ENCODE measurements around the gene PRR14.
"Not testable (repeated sequence)": the region's sequence is repeated elsewhere in the genome, so short reads cannot be mapped to it uniquely, and the experiment has no call there.

PRR14 gene

DNA sequence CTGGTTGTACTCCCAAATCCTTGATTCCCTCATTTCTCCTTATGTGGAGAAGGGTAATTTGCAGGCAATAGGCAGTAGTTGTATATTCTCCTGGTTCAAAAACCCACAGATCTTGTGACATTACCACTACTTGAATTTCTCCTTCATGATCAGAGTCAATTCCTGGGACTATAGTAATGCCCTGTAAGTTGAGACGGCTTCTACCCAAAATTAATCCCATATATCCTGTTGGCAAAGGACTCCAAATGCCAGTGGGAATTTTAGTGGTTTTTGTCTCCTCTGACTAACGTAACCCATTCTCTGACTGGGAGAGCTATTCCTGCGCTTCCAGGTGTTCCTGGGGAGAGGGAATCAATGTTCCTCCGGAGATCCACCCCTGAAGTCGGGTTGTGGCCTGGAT, 29.0 kb upstream of the PRR14 start:
- Mint-ChIP-seq H3K36me3 (ENCODE audit: low read depth) (no peaks in the 10 kb centered on the region), H3K4me3 (no peak overlapping the region), H3K27ac (no peak overlapping the region), H3K9me3 (no peaks in the 10 kb centered on the region), H3K27me3 (no peaks in the 10 kb centered on the region), H3K4me1 (ENCODE audit: low read depth) (no peaks in the 10 kb centered on the region)

DNA sequence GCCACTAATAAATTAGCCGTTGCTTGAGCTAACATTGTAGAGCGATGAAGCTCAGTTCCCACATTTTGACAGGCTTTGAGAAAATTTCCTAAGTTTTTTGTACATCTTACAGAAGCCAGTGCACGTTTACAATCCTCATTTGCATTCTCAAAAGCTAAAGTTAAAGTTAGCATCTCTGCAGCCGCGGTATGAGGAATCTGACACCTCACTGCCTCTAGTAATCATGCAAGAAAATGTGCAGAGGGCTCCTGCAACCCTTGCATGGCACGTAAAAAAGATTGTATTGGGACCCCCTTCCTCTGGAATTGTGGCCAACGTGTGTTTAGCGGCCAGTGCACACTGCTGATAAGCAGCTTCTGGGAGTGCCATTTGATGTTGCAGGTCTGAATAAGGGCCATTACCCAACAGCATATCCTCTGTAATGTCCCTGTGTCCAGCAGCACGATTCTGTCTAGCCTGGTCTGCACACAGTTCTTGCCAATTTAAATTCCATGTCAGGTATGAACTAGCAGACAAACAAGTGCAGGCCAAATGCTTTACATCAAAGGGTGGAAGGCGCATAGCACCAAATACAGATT, 28.2 kb upstream of the PRR14 start:
- Mint-ChIP-seq H3K9me3 (no peaks in the 10 kb centered on the region), H3K27me3 (no peaks in the 10 kb centered on the region), H3K36me3 (ENCODE audit: low read depth) (no peaks in the 10 kb centered on the region), H3K4me1 (ENCODE audit: low read depth) (no peaks in the 10 kb centered on the region), H3K27ac (no peak overlapping the region), H3K4me3 (no peak overlapping the region)

DNA sequence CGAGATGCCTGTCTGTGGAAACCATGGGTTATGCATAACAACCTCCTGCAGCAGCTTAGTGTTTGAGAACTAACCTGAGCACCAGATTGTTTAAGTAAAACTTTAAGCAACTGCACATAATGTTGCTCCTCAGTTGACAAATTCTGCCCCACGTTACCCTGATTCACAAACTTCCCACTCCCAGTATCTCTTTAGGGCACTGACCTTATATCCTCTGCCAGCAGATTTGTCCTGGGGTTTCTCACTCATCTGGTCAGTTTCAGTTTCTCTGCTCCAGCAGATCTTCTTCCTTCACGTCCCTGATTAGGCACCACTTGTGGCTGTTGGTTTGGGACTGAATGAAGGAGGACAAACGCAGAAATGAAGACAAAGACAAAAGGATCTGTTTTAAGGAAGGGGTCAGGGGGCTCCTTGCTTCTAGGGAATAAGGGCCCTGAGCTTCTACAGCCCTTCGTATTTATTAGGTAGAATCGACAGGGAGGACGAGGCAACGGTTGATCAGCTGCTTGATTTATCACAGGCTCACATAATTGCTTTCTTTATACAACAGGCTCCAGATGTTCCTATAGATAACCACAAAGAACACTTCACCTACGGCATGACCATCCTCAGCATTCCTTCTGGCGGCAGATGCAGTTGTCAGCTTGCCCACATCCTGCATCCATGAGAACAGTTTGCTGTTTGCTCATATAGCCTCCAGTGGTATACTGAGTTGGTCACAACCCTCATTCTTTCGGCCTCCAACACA, 27.1 kb upstream of the PRR14 start:
- H3K4me3 Mint-ChIP-seq = no peak overlapping the region
- peaks cover 3% of the 10 kb centered on the region for H3K4me1 Mint-ChIP-seq (ENCODE audit: low read depth)
- H3K27me3 Mint-ChIP-seq = no peaks in the 10 kb centered on the region
- no peak overlapping the region for H3K27ac Mint-ChIP-seq
- H3K36me3 Mint-ChIP-seq (ENCODE audit: low read depth) = no peaks in the 10 kb centered on the region
- no peaks in the 10 kb centered on the region for H3K9me3 Mint-ChIP-seq

DNA sequence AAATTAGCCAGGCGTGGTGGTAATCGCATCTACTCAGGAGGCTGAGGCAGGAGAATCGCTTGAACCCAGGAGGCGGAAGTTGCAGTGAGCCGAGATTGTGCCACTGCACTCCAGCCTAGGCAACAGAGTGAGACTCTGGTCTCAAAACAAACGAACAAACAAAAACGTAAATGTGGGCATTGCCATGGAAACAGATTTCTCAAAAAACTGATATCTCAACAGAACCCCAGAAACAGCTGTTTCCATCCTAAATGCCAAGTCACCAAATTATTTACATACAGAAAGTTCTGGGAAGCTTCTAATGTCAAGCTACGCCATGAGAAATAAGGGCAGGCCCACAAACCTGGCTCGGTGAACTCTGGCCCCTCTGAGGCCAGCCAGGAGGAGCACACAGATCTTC, 24.5 kb upstream of the PRR14 start:
- Mint-ChIP-seq H3K27me3 (no peaks in the 10 kb centered on the region), H3K27ac (no peak overlapping the region), H3K36me3 (ENCODE audit: low read depth) (no peaks in the 10 kb centered on the region), H3K4me1 (ENCODE audit: low read depth) (peaks cover 6% of the 10 kb centered on the region), H3K4me3 (no peak overlapping the region), H3K9me3 (no peaks in the 10 kb centered on the region)

DNA sequence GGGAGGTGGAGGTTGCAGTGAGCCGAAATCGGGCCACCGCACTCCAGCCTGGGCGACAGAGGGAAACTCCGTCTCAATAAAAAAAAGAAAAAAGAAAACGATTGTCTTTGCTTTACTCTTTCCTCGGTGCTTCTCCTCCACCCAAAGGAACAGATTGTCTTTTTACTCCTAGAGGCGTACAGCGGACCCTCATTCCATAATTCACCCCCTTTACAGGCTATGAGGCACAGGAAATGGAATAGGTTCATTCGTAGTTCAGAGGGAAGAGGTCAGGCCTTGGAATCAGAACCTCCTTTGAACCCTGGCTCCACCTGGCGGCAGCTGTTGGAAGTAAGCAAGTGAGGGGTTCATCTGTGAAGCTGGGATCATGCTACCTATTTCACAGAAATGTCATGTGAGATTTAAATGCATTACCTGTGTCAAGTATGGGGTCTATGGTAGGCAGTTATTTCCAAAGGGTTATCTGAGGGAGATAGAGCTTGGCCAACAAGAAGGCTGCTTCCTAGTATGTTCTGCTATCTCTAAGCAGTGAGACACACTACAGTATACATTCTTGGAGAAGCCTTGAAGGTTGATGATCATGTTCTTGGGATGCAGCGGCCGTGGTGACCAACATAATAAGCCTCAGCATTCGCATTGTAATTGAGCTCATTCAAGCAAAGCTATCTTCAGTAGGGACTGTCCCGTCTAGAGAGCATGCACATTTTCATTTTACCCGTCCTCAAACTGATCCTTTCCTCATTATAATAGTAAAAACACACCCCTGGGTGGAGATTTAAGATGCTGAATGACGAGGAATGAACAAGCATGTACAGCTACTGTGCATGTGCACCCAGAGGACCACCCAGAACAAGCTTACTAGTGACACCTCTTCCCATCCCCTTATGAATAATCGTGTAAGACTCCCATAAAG, 21.9 kb upstream of the PRR14 start:
- Mint-ChIP-seq H3K4me3 (peak overlapping the region; percentile 76), H3K27ac (peak overlapping the region; percentile 78), H3K27me3 (no peaks in the 10 kb centered on the region), H3K9me3 (no peaks in the 10 kb centered on the region), H3K4me1 (ENCODE audit: low read depth) (peaks cover 7% of the 10 kb centered on the region), H3K36me3 (ENCODE audit: low read depth) (no peaks in the 10 kb centered on the region)

DNA sequence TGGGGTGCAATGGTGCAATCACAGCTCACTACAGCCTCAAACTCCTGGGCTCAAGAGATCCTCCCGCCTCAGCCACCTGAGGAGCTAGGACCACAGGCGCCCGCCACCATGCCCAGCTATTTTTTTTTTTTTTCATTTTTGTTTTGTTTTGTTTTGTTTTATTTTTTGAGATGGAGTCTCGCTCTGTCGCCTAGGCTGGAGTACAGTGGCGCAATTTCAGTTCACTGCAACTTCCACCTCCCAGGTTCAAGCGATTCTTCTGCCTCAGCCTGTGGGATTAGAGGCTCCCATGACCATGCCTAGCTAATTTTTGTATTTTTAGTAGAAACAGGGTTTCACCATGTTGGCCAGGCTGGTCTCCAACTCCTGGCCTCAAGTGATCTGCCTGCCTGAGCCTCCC, 18.3 kb upstream of the PRR14 start:
- peaks cover 28% of the 10 kb centered on the region for H3K4me1 Mint-ChIP-seq (ENCODE audit: low read depth)
- not testable (repeated sequence) for H3K27me3 Mint-ChIP-seq; H3K4me3 Mint-ChIP-seq; H3K36me3 Mint-ChIP-seq (ENCODE audit: low read depth); H3K9me3 Mint-ChIP-seq; H3K27ac Mint-ChIP-seq

DNA sequence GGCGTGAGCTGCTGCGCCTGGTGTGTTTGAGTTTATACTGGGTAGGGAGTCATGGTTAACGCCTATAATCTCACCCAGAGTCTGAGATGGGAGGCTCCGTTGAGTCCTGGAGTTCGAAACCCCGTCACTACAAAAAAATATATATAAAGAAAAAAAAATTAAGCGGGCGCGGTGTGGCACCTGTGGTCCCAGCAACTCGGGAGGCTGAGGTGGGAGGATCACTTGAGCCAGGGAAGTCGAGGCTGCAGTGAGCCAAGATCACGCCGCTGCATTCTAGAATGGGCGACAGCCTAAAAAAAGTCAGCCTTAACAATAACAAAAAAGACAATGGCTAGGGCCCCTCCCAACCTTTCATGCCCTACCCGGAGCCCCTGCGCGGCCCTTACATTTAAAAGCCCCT, 17.2 kb upstream of the PRR14 start:
- peaks cover 27% of the 10 kb centered on the region for H3K4me1 Mint-ChIP-seq (ENCODE audit: low read depth)
- H3K27me3 Mint-ChIP-seq = no peaks in the 10 kb centered on the region
- H3K9me3 Mint-ChIP-seq = no peaks in the 10 kb centered on the region
- peak overlapping the region; percentile 92 for H3K4me3 Mint-ChIP-seq
- H3K27ac Mint-ChIP-seq = peak overlapping the region; percentile 98
- peaks cover 5% of the 10 kb centered on the region for H3K36me3 Mint-ChIP-seq (ENCODE audit: low read depth)

DNA sequence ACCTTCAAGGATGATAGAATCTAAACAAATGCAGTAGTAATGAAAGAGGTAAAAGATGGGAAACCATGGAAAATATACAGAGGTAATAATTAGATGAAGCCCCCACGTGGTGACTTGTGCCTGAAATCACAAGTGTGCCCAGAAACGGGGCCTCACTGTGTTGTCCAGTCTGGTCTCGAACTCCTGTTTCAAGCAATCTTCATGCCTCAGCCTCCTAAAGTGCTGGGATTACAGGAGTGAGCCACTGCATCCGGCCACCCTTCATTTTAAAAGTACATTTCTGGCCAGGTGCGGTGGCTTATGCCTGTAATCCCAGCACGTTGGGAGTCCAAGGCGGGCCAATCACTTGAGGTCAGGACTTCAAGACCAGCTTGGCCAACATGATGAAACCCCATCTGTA, 14.2 kb upstream of the PRR14 start:
- Mint-ChIP-seq H3K27me3 (no peaks in the 10 kb centered on the region), H3K4me1 (ENCODE audit: low read depth) (peaks cover 22% of the 10 kb centered on the region), H3K36me3 (ENCODE audit: low read depth) (peaks cover 5% of the 10 kb centered on the region), H3K4me3 (peak overlapping the region; percentile 37), H3K27ac (no peak overlapping the region), H3K9me3 (no peaks in the 10 kb centered on the region)

DNA sequence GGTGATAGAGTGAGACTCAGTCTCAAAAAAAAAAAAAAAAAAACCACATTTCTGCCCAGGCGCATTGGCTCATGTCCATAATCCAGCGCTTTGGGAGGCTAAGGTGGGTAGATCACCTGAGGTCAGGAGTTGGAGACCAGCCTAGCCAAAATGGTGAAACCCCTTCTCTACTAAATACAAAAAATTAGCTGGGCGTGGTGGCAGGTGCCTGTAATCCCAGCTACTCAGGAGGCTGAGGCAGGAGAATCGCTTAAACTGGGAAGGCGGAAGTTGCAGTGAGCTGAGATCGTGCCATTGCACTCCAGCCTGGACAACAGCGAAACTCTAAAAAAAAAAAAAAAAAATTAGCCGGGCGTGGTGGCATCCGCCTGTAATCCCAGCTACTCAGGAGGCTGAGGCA, 13.6 kb upstream of the PRR14 start:
- H3K9me3 Mint-ChIP-seq; H3K4me3 Mint-ChIP-seq; H3K27ac Mint-ChIP-seq; H3K36me3 Mint-ChIP-seq (ENCODE audit: low read depth); H3K27me3 Mint-ChIP-seq: not testable (repeated sequence)
- H3K4me1 Mint-ChIP-seq (ENCODE audit: low read depth) = peaks cover 22% of the 10 kb centered on the region

DNA sequence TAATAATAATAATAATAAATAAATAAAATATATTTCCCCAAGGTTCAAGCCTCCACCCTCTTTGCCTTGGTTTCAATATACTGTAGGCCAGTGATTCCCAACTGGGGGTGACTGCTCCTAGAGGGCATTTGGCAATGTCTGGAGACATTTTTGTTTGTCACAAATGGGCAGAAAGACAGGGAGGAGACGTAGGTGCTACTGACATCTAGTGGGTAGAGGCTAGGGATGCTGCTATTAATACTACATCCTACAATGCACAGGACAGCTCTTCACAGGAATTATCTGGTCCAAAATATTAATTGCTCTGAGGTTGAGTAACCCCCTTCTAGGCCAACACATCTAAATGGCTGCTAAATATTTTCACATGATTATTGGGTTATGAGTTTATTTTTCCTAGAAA, 12.8 kb upstream of the PRR14 start:
- H3K4me1 Mint-ChIP-seq (ENCODE audit: low read depth) = peaks cover 22% of the 10 kb centered on the region
- H3K4me3 Mint-ChIP-seq = no peak overlapping the region
- H3K9me3 Mint-ChIP-seq = no peaks in the 10 kb centered on the region
- H3K27ac Mint-ChIP-seq = no peak overlapping the region
- H3K27me3 Mint-ChIP-seq = no peaks in the 10 kb centered on the region
- peaks cover 5% of the 10 kb centered on the region for H3K36me3 Mint-ChIP-seq (ENCODE audit: low read depth)

DNA sequence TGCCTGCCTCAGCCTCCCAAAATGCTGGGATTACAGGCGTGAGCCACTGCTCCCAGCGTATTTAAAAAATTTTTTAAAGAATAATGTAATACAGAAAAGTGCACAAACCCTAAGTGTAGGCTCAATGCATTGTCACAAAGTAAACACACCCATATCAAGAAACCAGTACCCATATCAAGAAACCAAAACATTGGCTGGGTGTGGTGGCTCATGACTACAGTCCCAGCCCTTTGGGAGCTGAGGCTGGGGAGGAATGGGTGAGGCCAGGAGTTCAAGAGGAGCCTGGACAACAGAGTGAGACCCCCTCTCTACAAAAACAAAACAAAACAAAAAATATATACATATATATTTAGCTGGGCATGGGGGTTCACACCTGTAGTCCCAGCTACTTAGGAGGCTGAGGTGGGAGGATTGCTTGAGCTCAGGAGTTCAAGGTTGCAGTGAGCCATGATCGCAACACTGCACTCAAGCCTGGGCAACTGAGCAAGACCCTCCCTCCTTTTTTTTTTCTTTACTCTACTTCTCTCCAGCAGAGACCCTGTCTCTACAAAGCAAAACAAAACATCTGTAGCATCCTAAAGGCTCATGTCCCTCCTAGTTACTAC, 9.3 kb upstream of the PRR14 start:
- Mint-ChIP-seq H3K4me3 (no peak overlapping the region), H3K4me1 (ENCODE audit: low read depth) (no peaks in the 10 kb centered on the region), H3K27me3 (no peaks in the 10 kb centered on the region), H3K9me3 (no peaks in the 10 kb centered on the region), H3K27ac (no peak overlapping the region), H3K36me3 (ENCODE audit: low read depth) (no peaks in the 10 kb centered on the region)

DNA sequence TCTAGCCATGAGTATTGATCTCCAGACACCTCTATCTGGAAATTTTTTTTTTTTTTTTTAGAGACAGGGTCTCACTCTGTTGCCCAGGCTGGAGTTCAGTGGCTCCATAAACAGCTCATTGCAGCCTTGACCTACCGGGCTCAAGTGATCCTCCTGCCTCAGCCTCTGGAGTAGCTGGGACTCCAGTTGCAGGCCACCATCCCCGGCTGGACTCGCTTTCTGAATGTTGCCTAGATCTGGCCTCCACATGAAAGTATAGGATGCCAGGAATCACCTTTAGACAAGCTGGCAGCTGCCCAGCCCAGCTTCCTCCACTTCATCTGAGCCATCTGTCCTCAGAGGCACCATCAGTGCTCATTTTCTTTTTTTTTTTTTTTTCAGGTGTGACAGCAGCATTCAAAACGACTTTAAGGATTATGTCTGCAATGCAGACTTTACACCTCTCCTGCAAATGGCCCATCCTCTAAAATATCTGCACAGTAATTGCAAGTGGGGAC, 6.4 kb upstream of the PRR14 start:
- Mint-ChIP-seq H3K27ac (no peak overlapping the region), H3K9me3 (no peaks in the 10 kb centered on the region), H3K36me3 (ENCODE audit: low read depth) (no peaks in the 10 kb centered on the region)

DNA sequence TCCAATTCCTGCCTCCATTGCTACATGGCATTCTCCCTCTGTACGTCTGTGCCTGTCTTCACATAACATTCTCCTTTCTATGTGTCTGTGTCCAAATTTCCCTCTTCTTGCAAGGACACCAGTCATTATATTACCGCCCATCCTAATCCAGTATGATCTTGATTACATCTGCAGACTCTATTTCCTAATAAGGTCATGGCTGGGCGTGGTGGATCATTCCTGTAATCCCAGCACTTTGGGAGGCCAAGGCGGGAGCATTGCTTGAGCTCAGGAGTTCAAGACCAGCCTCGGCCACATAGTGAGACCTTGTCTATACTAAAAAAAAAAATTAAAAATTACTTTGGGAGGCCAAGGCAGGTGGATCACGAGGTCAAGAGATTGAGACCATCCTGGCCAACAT, 5.0 kb upstream of the PRR14 start:
- no peaks in the 10 kb centered on the region for H3K9me3 Mint-ChIP-seq
- peaks cover 13% of the 10 kb centered on the region for H3K4me1 Mint-ChIP-seq (ENCODE audit: low read depth)
- no peaks in the 10 kb centered on the region for H3K36me3 Mint-ChIP-seq (ENCODE audit: low read depth)
- no peak overlapping the region for H3K27ac Mint-ChIP-seq
- no peaks in the 10 kb centered on the region for H3K27me3 Mint-ChIP-seq
- no peak overlapping the region for H3K4me3 Mint-ChIP-seq

More for the DNA sequence above, 6.4 kb upstream of the PRR14 start:
- Mint-ChIP-seq H3K4me1 (ENCODE audit: low read depth) (peaks cover 4% of the 10 kb centered on the region), H3K27me3 (no peaks in the 10 kb centered on the region), H3K4me3 (no peak overlapping the region)

DNA sequence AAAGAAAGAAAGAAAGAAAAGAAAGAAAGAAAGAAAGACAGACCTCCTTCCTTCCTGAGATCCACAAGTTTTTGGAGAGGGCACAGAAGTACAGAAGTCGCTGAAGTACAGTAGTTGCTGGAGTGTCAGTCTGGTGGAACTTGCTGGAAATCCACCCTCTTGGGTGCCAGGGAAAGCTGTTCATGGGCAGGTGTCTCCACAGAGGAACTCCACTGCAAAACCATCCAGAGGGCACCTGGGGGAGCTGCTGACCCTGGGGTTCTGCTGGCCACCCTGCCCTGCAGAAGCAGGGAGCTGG, 3.5 kb upstream of the PRR14 start:
- Mint-ChIP-seq H3K4me3 (no peak overlapping the region), H3K4me1 (ENCODE audit: low read depth) (peaks cover 19% of the 10 kb centered on the region), H3K9me3 (no peaks in the 10 kb centered on the region), H3K27ac (no peak overlapping the region), H3K27me3 (no peaks in the 10 kb centered on the region), H3K36me3 (ENCODE audit: low read depth) (peaks cover 2% of the 10 kb centered on the region)
